Mesenchymal stem cell (in vitro differentiated cells and primary cell): ENCODE measurements around the gene SLC16A5.
A peak's percentile ranks its signal among the peaks of the same experiment; 100 is the strongest.

Source experiments
- DNase-seq: peaks from one replicate; pipeline ENCODE4 v3.0.0-alpha.2; 2013
- H2AFZ ChIP-seq: one replicate; pipeline ENCODE4 v1.6.1; 2013; ENCODE audit warnings: low read depth, mild to moderate bottlenecking, control low read depth, inconsistent platforms, low read length, moderate library complexity
- H2AK5ac ChIP-seq: 2 replicates; pipeline ENCODE4 v1.6.1; 2013; ENCODE audit warnings: low read length, moderate library complexity, mild to moderate bottlenecking, inconsistent platforms; ENCODE audit not compliant: severe bottlenecking
- H2BK120ac ChIP-seq: one replicate; pipeline ENCODE4 v1.6.1; 2013; ENCODE audit warnings: low read depth, mild to moderate bottlenecking, inconsistent platforms, low read length, moderate library complexity
- H2BK12ac ChIP-seq, 2 experiments: one replicate each; pipeline ENCODE4 v1.6.1; 2013; ENCODE audit warnings: inconsistent platforms in 2 of 2, low read length in 2 of 2, mild to moderate bottlenecking in 2 of 2, moderate library complexity in 2 of 2, control low read depth in 1 of 2
- H2BK15ac ChIP-seq: one replicate; pipeline ENCODE4 v1.6.1; 2013; ENCODE audit warnings: mild to moderate bottlenecking, low read depth, inconsistent platforms; ENCODE audit not compliant: poor library complexity, severe bottlenecking
- H2BK5ac ChIP-seq: 2 replicates; pipeline ENCODE4 v1.6.1; 2013; ENCODE audit warnings: low read depth, mild to moderate bottlenecking, low read length, control low read depth, inconsistent platforms; ENCODE audit not compliant: poor library complexity, severe bottlenecking
- H3K14ac ChIP-seq, 2 experiments: one replicate each; pipeline ENCODE4 v1.6.1; 2013; ENCODE audit warnings: inconsistent platforms in 2 of 2, low read length in 2 of 2, control low read depth in 1 of 2, mild to moderate bottlenecking in 1 of 2, moderate library complexity in 1 of 2
- H3K18ac ChIP-seq, 2 experiments: one replicate each; pipeline ENCODE4 v1.6.1; 2013; ENCODE audit warnings: inconsistent platforms in 2 of 2, low read length in 2 of 2, control low read depth in 1 of 2, low read depth in 1 of 2, mild to moderate bottlenecking in 1 of 2
- H3K23ac ChIP-seq, 2 experiments: one replicate each; pipeline ENCODE4 v1.6.1; 2013; ENCODE audit warnings: inconsistent platforms in 2 of 2, low read length in 2 of 2, mild to moderate bottlenecking in 2 of 2, moderate library complexity in 2 of 2, control low read depth in 1 of 2
- H3K27ac ChIP-seq: 2 replicates; pipeline ENCODE4 v1.5.1; 2013; ENCODE audit warnings: mild to moderate bottlenecking, moderate library complexity, low read length, control low read depth, inconsistent platforms; ENCODE audit not compliant: poor library complexity, severe bottlenecking
- H3K27me3 ChIP-seq, 2 experiments: 2 replicates each; pipeline versions ENCODE4 v1.6.1 to v1.7.0; 2013; ENCODE audit warnings: low read length in 2 of 2, mild to moderate bottlenecking in 2 of 2, moderate library complexity in 2 of 2, control low read depth in 1 of 2, inconsistent platforms in 1 of 2; ENCODE audit not compliant: control insufficient read depth in 1 of 2, insufficient read depth in 1 of 2
- H3K36me3 ChIP-seq, 2 experiments: 2 replicates each; pipeline versions ENCODE4 v1.6.1 to v1.7.0; 2013; ENCODE audit warnings: low read length in 2 of 2, control low read depth in 1 of 2, inconsistent platforms in 1 of 2, low read depth in 1 of 2, mild to moderate bottlenecking in 1 of 2; ENCODE audit not compliant: insufficient read depth in 2 of 2, control insufficient read depth in 1 of 2
- H3K4ac ChIP-seq, 2 experiments: one replicate each; pipeline ENCODE4 v1.6.1; 2013; ENCODE audit warnings: inconsistent platforms in 2 of 2, low read length in 2 of 2, mild to moderate bottlenecking in 2 of 2, moderate library complexity in 2 of 2, control low read depth in 1 of 2, low read depth in 1 of 2
- H3K4me1 ChIP-seq: 2 replicates; pipeline ENCODE4 v1.6.1; 2013; ENCODE audit warnings: low read depth, low read length, control low read depth; ENCODE audit not compliant: control insufficient read depth, insufficient read depth
- H3K4me2 ChIP-seq: 2 replicates; pipeline ENCODE4 v1.6.1; 2013; ENCODE audit warnings: low read length, mild to moderate bottlenecking, inconsistent platforms; ENCODE audit not compliant: poor library complexity, severe bottlenecking
- H3K4me3 ChIP-seq, 2 experiments: 2 replicates each; pipeline versions ENCODE4 v1.5.1 to v1.7.0; 2013; ENCODE audit warnings: low read length in 2 of 2, mild to moderate bottlenecking in 2 of 2, control low read depth in 1 of 2, low read depth in 1 of 2; ENCODE audit not compliant: insufficient read depth in 1 of 2
- H3K79me1 ChIP-seq: replicated peaks from 2 replicates; pipeline ENCODE4 v1.6.1; 2013; ENCODE audit warnings: mild to moderate bottlenecking, control low read depth, low read length, inconsistent platforms; ENCODE audit not compliant: poor library complexity, severe bottlenecking
- H3K9ac ChIP-seq: 2 replicates; pipeline ENCODE4 v1.7.0; 2013; ENCODE audit warnings: mild to moderate bottlenecking, low read length, moderate library complexity
- H3K9me3 ChIP-seq: 2 replicates; pipeline ENCODE4 v1.7.0; 2013; ENCODE audit warnings: mild to moderate bottlenecking, low read length; ENCODE audit not compliant: control insufficient read depth
- H4K8ac ChIP-seq: one replicate; pipeline ENCODE4 v1.6.1; 2013; ENCODE audit warnings: inconsistent platforms, mild to moderate bottlenecking, low read length, moderate library complexity
- H4K91ac ChIP-seq: one replicate; pipeline ENCODE4 v1.6.1; 2013; ENCODE audit warnings: mild to moderate bottlenecking, low read length, inconsistent platforms
- WGBS: methylation state at CpG from one replicate; pipeline ENCODE4 v1.1.7; 2013; ENCODE audit warnings: mixed read lengths; 5-methylcytosine and 5-hydroxymethylcytosine counted together

Gene SLC16A5

GRCh38 chr17:75105126-75106080 lies 17.6 kb downstream of the SLC16A5 start:
- no peak overlapping the region for H3K18ac ChIP-seq
- no peak overlapping the region for H3K23ac ChIP-seq
- H3K4me1 ChIP-seq = peaks cover 21% of the 10 kb centered on the region
- no peak overlapping the region for H4K8ac ChIP-seq
- 68% methylated on average over 18 of the region's 20 CpGs for WGBS
- no peak overlapping the region for H3K4ac ChIP-seq
- peak; percentile 56 for DNase-seq
- peak overlapping the region; percentile 26 for H2AK5ac ChIP-seq
- H3K9ac ChIP-seq = no peak overlapping the region
- H3K79me1 ChIP-seq = peaks cover 3% of the 10 kb centered on the region
- no peak overlapping the region for H2BK5ac ChIP-seq
- H3K4me3 ChIP-seq = no peak overlapping the region
- H3K4me2 ChIP-seq = no peak overlapping the region
- no peak overlapping the region for H2BK12ac ChIP-seq
- no peak overlapping the region for H2AFZ ChIP-seq
- H3K14ac ChIP-seq = no peak overlapping the region
- peaks cover 7 to 28% of the 10 kb centered on the region in 2 experiments for H3K36me3 ChIP-seq
- H4K91ac ChIP-seq = no peak overlapping the region
- peak overlapping the region; percentile 20 for H3K27ac ChIP-seq
- no peak overlapping the region for H2BK120ac ChIP-seq
- no peak overlapping the region for H2BK15ac ChIP-seq
- H3K9me3 ChIP-seq = no peaks in the 10 kb centered on the region
- no peaks in the 10 kb centered on the region for H3K27me3 ChIP-seq

GRCh38 chr17:75108193-75108592 lies 20.4 kb downstream of the SLC16A5 start:
- no peak overlapping the region for H2BK15ac ChIP-seq
- no peak overlapping the region for H3K4me2 ChIP-seq
- no peak overlapping the region for H2BK12ac ChIP-seq
- H2BK5ac ChIP-seq = no peak overlapping the region
- no peak overlapping the region for H3K14ac ChIP-seq
- no peak overlapping the region for H2BK120ac ChIP-seq
- 80% methylated on average over 2 of the region's 2 CpGs for WGBS
- peaks cover 26% of the 10 kb centered on the region for H3K4me1 ChIP-seq
- H3K79me1 ChIP-seq = peaks cover 3% of the 10 kb centered on the region
- no peak overlapping the region for H4K8ac ChIP-seq
- H3K18ac ChIP-seq = no peak overlapping the region
- no peaks in the 10 kb centered on the region for H3K27me3 ChIP-seq
- H4K91ac ChIP-seq = no peak overlapping the region
- H3K23ac ChIP-seq = no peak overlapping the region
- no peaks in the 10 kb centered on the region for H3K9me3 ChIP-seq
- H3K36me3 ChIP-seq = peaks cover 3 to 15% of the 10 kb centered on the region in 2 experiments
- no peak overlapping the region for H2AK5ac ChIP-seq
- H3K4ac ChIP-seq = no peak overlapping the region
- no peak for DNase-seq
- H3K9ac ChIP-seq = no peak overlapping the region
- H3K27ac ChIP-seq = no peak overlapping the region
- H2AFZ ChIP-seq = no peak overlapping the region
- no peak overlapping the region for H3K4me3 ChIP-seq

- WGBS = 25% methylated on average over 22 of the region's 22 CpGs
- no peak overlapping the region for H2BK12ac ChIP-seq
- peak overlapping the region; percentile 85 for H3K9ac ChIP-seq
- H3K4ac ChIP-seq = no peak overlapping the region
- H2AFZ ChIP-seq = no peak overlapping the region
- H3K4me1 ChIP-seq = peaks cover 29% of the 10 kb centered on the region
- H3K27ac ChIP-seq = no peak overlapping the region
- H3K18ac ChIP-seq = peak overlapping the region in 1 of 2 experiments; percentile 69
- no peak for DNase-seq
- no peak overlapping the region for H3K14ac ChIP-seq
- H3K27me3 ChIP-seq = no peaks in the 10 kb centered on the region
- peaks cover 7% of the 10 kb centered on the region for H3K79me1 ChIP-seq
- H2BK120ac ChIP-seq = no peak overlapping the region
- H3K9me3 ChIP-seq = no peaks in the 10 kb centered on the region
- H2AK5ac ChIP-seq = no peak overlapping the region
- H3K36me3 ChIP-seq = peaks cover 3 to 11% of the 10 kb centered on the region in 2 experiments
- H3K4me2 ChIP-seq = peak overlapping the region; percentile 98
- peak overlapping the region; percentile 66 to 94 for H3K4me3 ChIP-seq
- peak overlapping the region in 1 of 2 experiments; percentile 27 for H3K23ac ChIP-seq
- H2BK5ac ChIP-seq = no peak overlapping the region
- no peak overlapping the region for H2BK15ac ChIP-seq
- H4K91ac ChIP-seq = no peak overlapping the region
- H4K8ac ChIP-seq = peak overlapping the region; percentile 67
Observed at GRCh38 chr17:75109046-75109406, 21.3 kb downstream of the SLC16A5 start.

- peak within 1 kb of the TSS; percentile 98 for H3K4me2 ChIP-seq
- peak within 1 kb of the TSS; percentile 66 to 94 for H3K4me3 ChIP-seq
- H4K8ac ChIP-seq = peak within 1 kb of the TSS; percentile 67
- peaks cover 10% of the 10 kb centered on the region for H3K79me1 ChIP-seq
- peak; percentile 84 for DNase-seq
- H4K91ac ChIP-seq = no peak within 1 kb of the TSS
- peak within 1 kb of the TSS; percentile 75 for H2BK120ac ChIP-seq
- 1% methylated on average over 62 of the region's 68 CpGs for WGBS
- H3K9me3 ChIP-seq = no peaks in the 10 kb centered on the region
- peak within 1 kb of the TSS in 1 of 2 experiments; percentile 89 for H3K14ac ChIP-seq
- peak within 1 kb of the TSS; percentile 6 to 74 for H3K4ac ChIP-seq
- no peaks in the 10 kb centered on the region for H3K27me3 ChIP-seq
- peak within 1 kb of the TSS in 1 of 2 experiments; percentile 69 for H3K18ac ChIP-seq
- H2BK12ac ChIP-seq = peak within 1 kb of the TSS in 1 of 2 experiments; percentile 64
- H2AK5ac ChIP-seq = no peak within 1 kb of the TSS
- peak within 1 kb of the TSS; percentile 72 for H2AFZ ChIP-seq
- peak within 1 kb of the TSS; percentile 46 for H2BK15ac ChIP-seq
- peak within 1 kb of the TSS in 1 of 2 experiments; percentile 84 for H3K23ac ChIP-seq
- no peak within 1 kb of the TSS for H3K27ac ChIP-seq
- H3K4me1 ChIP-seq = peaks cover 32% of the 10 kb centered on the region
- peak within 1 kb of the TSS; percentile 85 for H3K9ac ChIP-seq
- H3K36me3 ChIP-seq = peaks cover 3 to 7% of the 10 kb centered on the region in 2 experiments
- no peak within 1 kb of the TSS for H2BK5ac ChIP-seq
Observed at GRCh38 chr17:75109407-75110233, 21.9 kb downstream of the SLC16A5 start, which contains the start of gene ARMC7. TSS of gene ARMC7 (plus strand) at chr17:75109969. CDS start at chr17:75110289, 320 bp downstream.
